ENCODE results near the gene NF1.
A peak's percentile ranks its signal among the peaks of the same experiment; 100 is the strongest.

Gene NF1

GRCh38 chr17:31373150-31374093 lies 278.6 kb downstream of the NF1 start:
- H3K4me3 ChIP-seq (ENCODE audit: low read depth, low read length) = no peak overlapping the region
- TF ChIP-seq POLR2A (IDR thresholded peaks at IDR 0.05; ENCODE audit: extremely low read depth, insufficient read length) = no peak
- TF ChIP-seq, protein P1, sequence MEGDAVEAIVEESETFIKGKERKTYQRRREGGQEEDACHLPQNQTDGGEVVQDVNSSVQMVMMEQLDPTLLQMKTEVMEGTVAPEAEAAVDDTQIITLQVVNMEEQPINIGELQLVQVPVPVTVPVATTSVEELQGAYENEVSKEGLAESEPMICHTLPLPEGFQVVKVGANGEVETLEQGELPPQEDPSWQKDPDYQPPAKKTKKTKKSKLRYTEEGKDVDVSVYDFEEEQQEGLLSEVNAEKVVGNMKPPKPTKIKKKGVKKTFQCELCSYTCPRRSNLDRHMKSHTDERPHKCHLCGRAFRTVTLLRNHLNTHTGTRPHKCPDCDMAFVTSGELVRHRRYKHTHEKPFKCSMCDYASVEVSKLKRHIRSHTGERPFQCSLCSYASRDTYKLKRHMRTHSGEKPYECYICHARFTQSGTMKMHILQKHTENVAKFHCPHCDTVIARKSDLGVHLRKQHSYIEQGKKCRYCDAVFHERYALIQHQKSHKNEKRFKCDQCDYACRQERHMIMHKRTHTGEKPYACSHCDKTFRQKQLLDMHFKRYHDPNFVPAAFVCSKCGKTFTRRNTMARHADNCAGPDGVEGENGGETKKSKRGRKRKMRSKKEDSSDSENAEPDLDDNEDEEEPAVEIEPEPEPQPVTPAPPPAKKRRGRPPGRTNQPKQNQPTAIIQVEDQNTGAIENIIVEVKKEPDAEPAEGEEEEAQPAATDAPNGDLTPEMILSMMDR (IDR thresholded peaks at IDR 0.05; ENCODE audit: low read depth, low read length) = peak; percentile 54
- TF ChIP-seq, protein P2, sequence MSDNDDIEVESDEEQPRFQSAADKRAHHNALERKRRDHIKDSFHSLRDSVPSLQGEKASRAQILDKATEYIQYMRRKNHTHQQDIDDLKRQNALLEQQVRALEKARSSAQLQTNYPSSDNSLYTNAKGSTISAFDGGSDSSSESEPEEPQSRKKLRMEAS (IDR thresholded peaks at IDR 0.05; ENCODE audit: low read depth, low read length) = no peak
- peak; percentile 79 for DNase-seq (ENCODE audit: low read depth)

DNA sequence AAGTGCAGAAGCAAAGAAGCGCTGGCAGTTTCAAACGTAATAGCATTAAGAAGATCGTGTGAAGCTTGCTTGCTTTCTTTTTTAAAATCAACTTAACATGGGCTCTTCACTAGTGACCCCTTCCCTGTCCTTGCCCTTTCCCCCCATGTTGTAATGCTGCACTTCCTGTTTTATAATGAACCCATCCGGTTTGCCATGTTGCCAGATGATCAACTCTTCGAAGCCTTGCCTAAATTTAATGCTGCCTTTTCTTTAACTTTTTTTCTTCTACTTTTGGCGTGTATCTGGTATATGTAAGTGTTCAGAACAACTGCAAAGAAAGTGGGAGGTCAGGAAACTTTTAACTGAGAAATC lies 279.3 kb downstream of the NF1 start:
- no peak overlapping the region for H3K4me3 ChIP-seq (ENCODE audit: low read depth, low read length)
- DNase-seq (ENCODE audit: low read depth) = peak; percentile 56
- TF ChIP-seq, protein P2 (IDR thresholded peaks at IDR 0.05; ENCODE audit: low read depth, low read length) = no peak
- TF ChIP-seq, protein P1 (IDR thresholded peaks at IDR 0.05; ENCODE audit: low read depth, low read length) = no peak
- no peak for TF ChIP-seq POLR2A (IDR thresholded peaks at IDR 0.05; ENCODE audit: extremely low read depth, insufficient read length)
- no peak for TF ChIP-seq MYC (IDR thresholded peaks at IDR 0.05; ENCODE audit: low read depth, low read length)

DNA sequence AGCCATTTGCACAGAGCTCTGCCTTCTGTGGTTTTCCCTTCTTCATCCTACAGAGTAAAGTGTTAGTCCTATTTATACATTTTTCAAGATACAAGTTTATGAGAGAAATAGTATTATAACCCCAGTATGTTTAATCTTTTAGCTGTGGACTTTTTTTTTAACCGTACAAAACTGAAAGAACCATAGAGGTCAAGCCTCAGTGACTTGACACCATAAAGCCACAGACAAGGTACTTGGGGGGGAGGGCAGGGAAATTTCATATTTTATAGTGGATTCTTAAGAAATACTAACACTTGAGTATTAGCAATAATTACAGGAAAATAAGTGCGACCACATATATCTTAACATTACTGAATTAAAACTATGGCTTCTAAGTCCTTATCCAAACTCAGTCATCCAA lies 279.7 kb downstream of the NF1 start:
- no peak overlapping the region for H3K4me3 ChIP-seq (ENCODE audit: low read depth, low read length)
- TF ChIP-seq MYC (IDR thresholded peaks at IDR 0.05; ENCODE audit: low read depth, low read length) (no peak), POLR2A (IDR thresholded peaks at IDR 0.05; ENCODE audit: extremely low read depth, insufficient read length) (no peak)
- TF ChIP-seq, protein P2 (IDR thresholded peaks at IDR 0.05; ENCODE audit: low read depth, low read length) = no peak
- TF ChIP-seq, protein P1 (IDR thresholded peaks at IDR 0.05; ENCODE audit: low read depth, low read length) = no peak
- no peak for DNase-seq (ENCODE audit: low read depth)

DNA sequence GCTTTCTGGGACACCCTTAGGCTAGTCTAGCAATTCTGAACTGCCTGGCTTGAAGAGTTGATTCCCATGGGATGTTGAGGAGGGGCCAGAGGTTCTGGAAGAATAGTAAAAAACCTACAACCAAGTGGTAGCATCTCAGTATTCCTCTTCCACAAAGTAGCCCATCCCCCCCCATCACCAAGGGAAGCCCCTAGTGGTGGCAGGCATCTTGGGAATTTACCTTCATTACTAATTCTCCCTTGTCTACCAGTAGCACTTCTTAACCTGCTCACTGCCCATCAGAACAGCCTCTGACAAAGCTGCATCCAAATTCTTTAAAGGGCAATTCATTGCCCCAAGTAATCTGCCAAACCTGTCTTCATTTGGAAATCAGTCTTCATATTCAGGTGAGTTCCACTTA lies 283.9 kb downstream of the NF1 start:
- TF ChIP-seq, protein P1 (IDR thresholded peaks at IDR 0.05; ENCODE audit: low read depth, low read length) = no peak
- TF ChIP-seq MYC (IDR thresholded peaks at IDR 0.05; ENCODE audit: low read depth, low read length) (no peak), POLR2A (IDR thresholded peaks at IDR 0.05; ENCODE audit: extremely low read depth, insufficient read length) (no peak)
- TF ChIP-seq, protein P2 (IDR thresholded peaks at IDR 0.05; ENCODE audit: low read depth, low read length) = no peak
- DNase-seq (ENCODE audit: low read depth) = no peak
- H3K4me3 ChIP-seq (ENCODE audit: low read depth, low read length) = no peak overlapping the region

DNA sequence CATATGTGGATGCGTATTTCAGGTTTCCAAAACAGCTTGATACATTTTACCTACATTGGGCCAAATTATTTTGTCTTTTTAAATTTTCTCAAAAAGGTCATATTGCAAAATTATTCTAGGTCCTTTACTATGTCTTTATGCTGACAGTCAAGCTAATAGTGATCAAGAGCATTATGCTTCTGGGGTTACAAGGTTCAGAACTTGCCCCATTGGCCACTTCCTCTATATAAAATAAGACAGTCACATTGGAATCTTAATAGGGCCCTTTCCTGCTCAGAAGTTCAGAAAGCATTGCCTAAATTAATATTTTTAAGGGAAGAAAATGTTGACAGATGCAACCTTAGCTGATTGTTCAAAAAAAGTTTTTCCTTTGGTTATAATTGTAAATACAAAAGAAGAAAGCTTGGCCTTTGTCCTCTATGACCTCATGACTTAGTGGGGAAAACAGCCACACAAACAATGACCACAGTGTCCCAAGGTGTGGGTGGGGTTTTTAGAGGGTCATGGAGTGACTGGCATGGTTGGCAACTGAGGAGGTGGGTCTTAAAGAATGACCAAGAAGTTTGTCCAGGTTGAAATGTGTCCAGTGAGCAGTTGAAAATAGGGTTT lies 284.9 kb downstream of the NF1 start:
- TF ChIP-seq POLR2A (IDR thresholded peaks at IDR 0.05; ENCODE audit: extremely low read depth, insufficient read length) = no peak
- TF ChIP-seq, protein P2 (IDR thresholded peaks at IDR 0.05; ENCODE audit: low read depth, low read length) = no peak
- TF ChIP-seq, protein P1 (IDR thresholded peaks at IDR 0.05; ENCODE audit: low read depth, low read length) = no peak
- no peak for TF ChIP-seq MYC (IDR thresholded peaks at IDR 0.05; ENCODE audit: low read depth, low read length)
- DNase-seq (ENCODE audit: low read depth) = no peak
- no peak overlapping the region for H3K4me3 ChIP-seq (ENCODE audit: low read depth, low read length)

All from NB4 (cell line).